GM12873 (cell line): ENCODE data around the gene FNDC3B.

Experiments
- TF ChIP-seq, protein P1 (sequence below): IDR thresholded peaks from 2 replicates; pipeline ENCODE4 v1.5.1; 2012; ENCODE audit warnings: low read depth, mild to moderate bottlenecking, moderate library complexity, low read length, control low read depth; ENCODE audit not compliant: insufficient read depth; ENCODE audit errors: missing control alignments

Gene FNDC3B

GRCh38 chr3:172185907-172186306 lies 146.5 kb downstream of the FNDC3B start:
- TF ChIP-seq, protein P1, sequence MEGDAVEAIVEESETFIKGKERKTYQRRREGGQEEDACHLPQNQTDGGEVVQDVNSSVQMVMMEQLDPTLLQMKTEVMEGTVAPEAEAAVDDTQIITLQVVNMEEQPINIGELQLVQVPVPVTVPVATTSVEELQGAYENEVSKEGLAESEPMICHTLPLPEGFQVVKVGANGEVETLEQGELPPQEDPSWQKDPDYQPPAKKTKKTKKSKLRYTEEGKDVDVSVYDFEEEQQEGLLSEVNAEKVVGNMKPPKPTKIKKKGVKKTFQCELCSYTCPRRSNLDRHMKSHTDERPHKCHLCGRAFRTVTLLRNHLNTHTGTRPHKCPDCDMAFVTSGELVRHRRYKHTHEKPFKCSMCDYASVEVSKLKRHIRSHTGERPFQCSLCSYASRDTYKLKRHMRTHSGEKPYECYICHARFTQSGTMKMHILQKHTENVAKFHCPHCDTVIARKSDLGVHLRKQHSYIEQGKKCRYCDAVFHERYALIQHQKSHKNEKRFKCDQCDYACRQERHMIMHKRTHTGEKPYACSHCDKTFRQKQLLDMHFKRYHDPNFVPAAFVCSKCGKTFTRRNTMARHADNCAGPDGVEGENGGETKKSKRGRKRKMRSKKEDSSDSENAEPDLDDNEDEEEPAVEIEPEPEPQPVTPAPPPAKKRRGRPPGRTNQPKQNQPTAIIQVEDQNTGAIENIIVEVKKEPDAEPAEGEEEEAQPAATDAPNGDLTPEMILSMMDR = no peak

- TF ChIP-seq, protein P1 = no peak
Measured at GRCh38 chr3:172186607-172187006, 147.2 kb downstream of the FNDC3B start.

DNA sequence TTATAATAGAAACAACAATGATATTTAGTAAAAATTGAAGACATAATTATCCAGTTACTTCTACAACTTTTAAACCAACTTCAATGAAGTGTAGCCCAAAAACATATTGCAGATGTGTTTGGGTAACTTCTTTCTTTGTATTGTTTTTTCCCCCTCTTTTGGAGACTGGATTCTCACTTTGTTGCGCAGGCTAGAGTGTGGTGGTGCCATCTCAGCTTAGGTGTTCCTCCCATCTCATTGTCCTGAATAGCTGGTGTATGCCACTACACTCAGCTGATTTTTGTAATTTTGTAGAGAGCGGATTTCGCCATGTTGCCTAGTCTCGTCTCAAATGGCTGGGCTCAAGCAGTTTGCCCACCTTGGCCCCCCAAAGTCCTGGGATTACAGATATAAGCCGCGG lies 148.1 kb downstream of the FNDC3B start:
- TF ChIP-seq, protein P1 = no peak

DNA sequence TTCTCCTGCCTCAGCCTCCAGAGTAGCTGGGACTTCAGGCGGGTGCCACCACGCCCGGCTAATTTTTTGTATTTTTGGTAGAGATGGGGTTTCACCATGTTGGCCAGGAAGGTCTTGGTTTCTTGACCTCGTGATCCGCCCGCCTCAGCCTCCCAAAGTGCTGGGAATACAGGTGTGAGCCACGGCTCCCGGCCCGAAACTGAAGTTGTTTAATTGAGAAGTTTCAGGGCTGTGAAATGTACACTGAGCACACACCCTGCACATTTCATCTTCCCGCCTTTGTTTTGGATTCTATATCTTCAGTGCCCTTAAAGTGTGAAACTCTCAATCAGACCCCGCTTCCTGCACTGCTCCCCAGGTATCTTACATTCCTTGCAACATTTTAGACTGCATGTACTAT lies 149.1 kb downstream of the FNDC3B start:
- TF ChIP-seq, protein P1 = no peak

GRCh38 chr3:172189213-172189612 lies 149.8 kb downstream of the FNDC3B start:
- TF ChIP-seq, protein P1 = no peak

GRCh38 chr3:172189987-172190603 lies 150.7 kb downstream of the FNDC3B start:
- TF ChIP-seq, protein P1 = no peak

- TF ChIP-seq, protein P1 = no peak
Measured at GRCh38 chr3:172190980-172191379, 151.6 kb downstream of the FNDC3B start.
